CD4-positive, alpha-beta T cell (primary cell): ENCODE data around the gene LMBR1. TPM values are rescaled to one million over a fixed set of nuclear protein-coding genes. Genes with fewer than 3 reads are reported as not detected.

Experiments used
- ATAC-seq: fragments of 200-7000 bp; cut with Tn5 transposase; one replicate; pipeline ENCODE4 v1.10.0; 2022; ENCODE audit warnings: mild to moderate bottlenecking; ENCODE audit not compliant: poor library complexity
- CTCF ChIA-PET: fragments of 350-600 bp; sonication (Branson Sonifier 250); formaldehyde crosslinking; loops from one replicate; lab custom pipeline; 2021; ENCODE audit warnings: antibody characterized with exemption, inconsistent platforms; lab: Charles Lee
- POLR2A ChIA-PET: fragments of 350-600 bp; sonication (Branson Sonifier 250); formaldehyde crosslinking; loops from one replicate; lab custom pipeline; 2021; ENCODE audit warnings: antibody characterized with exemption, inconsistent platforms; lab: Charles Lee
- DNase-seq, 14 experiments: peaks; one replicate each; pipeline ENCODE4 v3.0.0-alpha.2; 2013 to 2020; ENCODE audit warnings: mixed read lengths in 2 of 14
- H3K27ac ChIP-seq, 2 donors: one replicate each; pipeline versions ENCODE4 v1.5.1 to v1.7.0; 2013; ENCODE audit warnings: low read length in 2 of 2, low read depth in 1 of 2, mild to moderate bottlenecking in 1 of 2
- H3K27me3 ChIP-seq, 2 experiments: 1 replicate in 1 of 2; 2 replicates in 1 of 2; pipeline versions ENCODE4 v1.6.1 to v1.7.0; 2013; ENCODE audit warnings: low read length in 2 of 2, control low read depth in 1 of 2, mild to moderate bottlenecking in 1 of 2, moderate library complexity in 1 of 2; ENCODE audit not compliant: insufficient read depth in 2 of 2, control insufficient read depth in 1 of 2
- H3K36me3 ChIP-seq: one replicate; pipeline ENCODE4 v1.6.1; 2013; ENCODE audit warnings: low read length, control low read depth; ENCODE audit not compliant: insufficient read depth
- H3K4me1 ChIP-seq: one replicate; pipeline ENCODE4 v1.6.1; 2013; ENCODE audit warnings: low read length, control low read depth; ENCODE audit not compliant: insufficient read depth
- H3K4me3 ChIP-seq: one replicate; pipeline ENCODE4 v1.5.1; 2013; ENCODE audit warnings: mild to moderate bottlenecking, low read length, moderate library complexity
- H3K9me3 ChIP-seq, 2 experiments: 1 replicate in 1 of 2; 2 replicates in 1 of 2; pipeline versions ENCODE4 v1.6.1 to v1.7.0; 2013; ENCODE audit warnings: low read length in 2 of 2, mild to moderate bottlenecking in 2 of 2, control low read depth in 1 of 2, moderate library complexity in 1 of 2; ENCODE audit not compliant: control insufficient read depth in 1 of 2, insufficient read depth in 1 of 2
- H3K27ac Mint-ChIP-seq: one replicate; pipeline ENCODE4 v1.8.0; 2020; ENCODE audit warnings: mixed read lengths
- H3K27me3 Mint-ChIP-seq: one replicate; pipeline ENCODE4 v1.8.0; 2021; ENCODE audit warnings: mixed read lengths
- H3K36me3 Mint-ChIP-seq: one replicate; pipeline ENCODE4 v1.8.0; 2021; ENCODE audit warnings: low read depth, mixed read lengths
- H3K4me1 Mint-ChIP-seq: one replicate; pipeline ENCODE4 v1.8.0; 2021; ENCODE audit warnings: low read depth, mixed read lengths
- H3K4me3 Mint-ChIP-seq: one replicate; pipeline ENCODE4 v1.8.0; 2020; ENCODE audit warnings: mild to moderate bottlenecking, mixed read lengths
- H3K9me3 Mint-ChIP-seq: one replicate; pipeline ENCODE4 v1.8.0; 2020; ENCODE audit warnings: mixed read lengths
- CTCF ChIP-seq: fragments of 200-600 bp; IDR thresholded peaks from one replicate; pipeline ENCODE4 v1.8.0; 2022; ENCODE audit warnings: antibody characterized with exemption, mild to moderate bottlenecking
- intact Hi-C, 2 experiments: fragments of 100-400 bp; cut with DNase I in 1 of 2; cut with micrococcal nuclease in 1 of 2; formaldehyde crosslinking; loops; one replicate each; pipeline versions ENCODE4 v1.15.1 to v1.9.0; 2023 to 2025; cut with DNase I, micrococcal nuclease
- total RNA-seq, 174 experiments: library from RNA in 2 of 174; stranded (reverse) in 2 of 174; gene quantifications; one replicate each; pipeline ENCODE4 v1.2.3 and lab custom pipeline; 2021 to 2026

LMBR1 gene
- total RNA-seq, 2 experiments from 2014 or later, result 61.6 to 61.9 TPM

DNA sequence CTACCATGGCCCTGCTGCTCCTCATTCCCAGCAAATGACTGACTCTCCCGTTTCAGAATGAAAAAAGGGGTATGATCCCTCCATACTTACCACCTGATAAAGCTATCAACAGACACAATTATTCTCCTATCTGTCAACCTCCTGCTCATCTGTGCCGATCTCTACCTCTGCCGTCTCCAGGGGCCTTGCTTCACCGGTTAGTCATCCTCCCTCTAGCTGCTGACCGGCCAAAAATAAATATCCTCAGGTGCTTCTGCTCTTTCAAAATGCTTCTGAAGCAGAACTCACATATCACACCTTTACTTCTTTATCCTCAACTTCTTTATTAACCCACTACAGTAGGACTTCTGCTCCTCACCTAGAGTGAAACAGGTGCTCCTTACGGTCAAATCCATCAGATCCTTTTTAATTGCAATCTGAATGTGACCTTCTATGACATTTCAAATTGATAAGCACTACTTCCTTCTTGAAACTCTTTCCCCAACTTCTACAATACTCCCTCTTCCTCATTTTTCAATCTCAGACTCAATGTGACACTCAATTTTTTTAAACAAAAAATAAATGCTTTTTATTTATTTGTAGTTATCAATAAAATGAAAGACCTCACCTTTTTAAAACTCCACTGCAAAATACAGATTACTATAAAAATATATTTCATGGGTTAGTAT is 63.2 kb downstream of the LMBR1 start:
- POLR2A ChIA-PET, result no interaction called here
- H3K27me3 Mint-ChIP-seq, result no peaks in the 10 kb centered on the region
- no peak overlapping the region for H3K4me3 Mint-ChIP-seq
- no peak for ATAC-seq
- Histone ChIP-seq H3K27me3 (no peaks in the 10 kb centered on the region), H3K4me3 (no peak overlapping the region), H3K27ac (no peak overlapping the region), H3K36me3 (peaks cover 15% of the 10 kb centered on the region), H3K9me3 (no peaks in the 10 kb centered on the region), H3K4me1 (no peaks in the 10 kb centered on the region)
- TF ChIP-seq CTCF, result no peak
- intact Hi-C loops, result no loop called here
- H3K9me3 Mint-ChIP-seq, result no peaks in the 10 kb centered on the region
- no peak overlapping the region for H3K27ac Mint-ChIP-seq
- DNase-seq, result no peak
- H3K36me3 Mint-ChIP-seq, result peaks cover 51% of the 10 kb centered on the region
- CTCF ChIA-PET, result no interaction called here
- H3K4me1 Mint-ChIP-seq, result no peaks in the 10 kb centered on the region

DNA sequence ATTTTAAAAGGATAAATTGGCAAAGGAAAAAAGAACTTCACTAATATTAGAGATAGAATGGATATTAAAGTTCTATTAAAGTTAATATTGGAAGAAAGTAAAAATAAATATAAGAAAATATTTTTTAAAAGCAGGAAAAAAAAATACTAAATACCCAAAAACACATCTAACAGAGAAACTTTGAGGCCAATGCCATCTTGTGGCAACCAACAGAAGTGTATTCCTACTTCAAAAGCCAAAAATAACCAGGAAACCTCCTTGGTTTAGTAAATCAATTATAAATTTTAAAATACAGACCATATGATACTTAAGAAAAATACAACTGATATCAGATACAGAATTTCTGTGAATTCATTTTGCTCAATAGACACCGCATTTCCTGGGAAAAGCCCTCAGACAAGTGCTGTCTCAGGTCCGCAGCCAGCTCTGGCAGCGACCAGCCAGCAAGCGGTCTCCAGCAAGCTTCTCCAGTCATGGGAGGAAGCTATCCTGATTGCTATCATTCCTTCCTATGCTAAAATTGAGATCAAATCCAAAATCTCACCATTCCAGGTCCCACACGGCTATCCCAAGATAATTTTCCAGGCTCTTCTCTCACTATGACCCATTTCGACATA is 65.3 kb downstream of the LMBR1 start:
- Histone ChIP-seq H3K27ac (no peak overlapping the region), H3K4me3 (no peak overlapping the region), H3K9me3 (no peaks in the 10 kb centered on the region), H3K4me1 (no peaks in the 10 kb centered on the region), H3K27me3 (no peaks in the 10 kb centered on the region), H3K36me3 (peaks cover 5% of the 10 kb centered on the region)
- H3K27me3 Mint-ChIP-seq, result no peaks in the 10 kb centered on the region
- ATAC-seq (no peak), DNase-seq (peak in 3 of 14 experiments; percentile 17 to 34 (median 29))
- no peak overlapping the region for H3K27ac Mint-ChIP-seq
- ChIA-PET POLR2A (no interaction called here), CTCF (no interaction called here)
- H3K4me1 Mint-ChIP-seq, result no peaks in the 10 kb centered on the region
- no peaks in the 10 kb centered on the region for H3K9me3 Mint-ChIP-seq
- peaks cover 44% of the 10 kb centered on the region for H3K36me3 Mint-ChIP-seq
- H3K4me3 Mint-ChIP-seq, result no peak overlapping the region
- intact Hi-C loops, result no loop called here
- TF ChIP-seq CTCF, result peak; percentile 47

- no peaks in the 10 kb centered on the region for H3K27me3 ChIP-seq
- Mint-ChIP-seq H3K4me1 (no peaks in the 10 kb centered on the region), H3K27me3 (no peaks in the 10 kb centered on the region), H3K4me3 (no peak overlapping the region), H3K9me3 (no peaks in the 10 kb centered on the region), H3K27ac (no peak overlapping the region), H3K36me3 (peaks cover 32% of the 10 kb centered on the region)
- DNase-seq (no peak), ATAC-seq (no peak)
- no peak for TF ChIP-seq CTCF
- H3K9me3 ChIP-seq, result no peaks in the 10 kb centered on the region
- CTCF ChIA-PET, result no interaction called here
- no peaks in the 10 kb centered on the region for H3K4me1 ChIP-seq
- intact Hi-C loops, result no loop called here
- no peak overlapping the region for H3K4me3 ChIP-seq
- H3K36me3 ChIP-seq, result peaks cover 11% of the 10 kb centered on the region
- no peak overlapping the region for H3K27ac ChIP-seq
- POLR2A ChIA-PET, result no interaction called here
These were observed 69.5 kb downstream of the LMBR1 start for GRCh38 chr7:156823435-156823834.
